DOHH2 (cell line): ENCODE results near the gene PREX1.

Experiments used
- H3F3A ChIP-seq: fragments of 200-600 bp; sonication (generic), shearing (Covaris generic); 2 replicates; pipeline ENCODE4 v1.6.0; 2016; ENCODE audit warnings: antibody characterized with exemption, mild to moderate bottlenecking; ENCODE audit not compliant: control insufficient read depth, insufficient read depth
- H3K27ac ChIP-seq: fragments of 200-600 bp; sonication (generic); 2 replicates; pipeline ENCODE4 v1.5.1; 2014; ENCODE audit warnings: low read depth, mild to moderate bottlenecking, low read length, moderate library complexity
- H3K27me3 ChIP-seq: fragments of 200-600 bp; sonication (generic); 2 replicates; pipeline ENCODE4 v1.6.1; 2014; ENCODE audit warnings: mild to moderate bottlenecking, low read length, mixed read lengths; ENCODE audit not compliant: control insufficient read depth
- H3K36me3 ChIP-seq: fragments of 200-600 bp; sonication (generic); 2 replicates; pipeline ENCODE4 v1.6.1; 2014; ENCODE audit warnings: mild to moderate bottlenecking, low read length, moderate library complexity, mixed read lengths; ENCODE audit not compliant: control insufficient read depth
- H3K4me1 ChIP-seq: fragments of 200-600 bp; sonication (generic); 2 replicates; pipeline ENCODE4 v1.6.1; 2014; ENCODE audit warnings: mild to moderate bottlenecking, low read length, mixed read lengths; ENCODE audit not compliant: control insufficient read depth
- H3K4me2 ChIP-seq: fragments of 200-600 bp; sonication (generic); 2 replicates; pipeline ENCODE4 v1.6.0; 2014; ENCODE audit warnings: mild to moderate bottlenecking, low read length, moderate library complexity
- H3K4me3 ChIP-seq: fragments of 200-600 bp; sonication (generic); 2 replicates; pipeline ENCODE4 v1.5.1; 2014; ENCODE audit warnings: mild to moderate bottlenecking, low read length, mixed read lengths
- H3K79me2 ChIP-seq: fragments of 200-600 bp; sonication (generic); 2 replicates; pipeline ENCODE4 v1.6.1; 2014; ENCODE audit warnings: mild to moderate bottlenecking, low read length, mixed read lengths; ENCODE audit not compliant: control insufficient read depth
- H3K9me2 ChIP-seq: fragments of 200-600 bp; sonication (generic); replicated peaks from 2 replicates; pipeline ENCODE4 v1.6.1; 2014; ENCODE audit warnings: mild to moderate bottlenecking, low read length, mixed read lengths; ENCODE audit not compliant: control insufficient read depth
- H3K9me3 ChIP-seq: fragments of 200-600 bp; sonication (generic); 2 replicates; pipeline ENCODE4 v1.6.1; 2014; ENCODE audit warnings: antibody characterized with exemption, low read length, mixed read lengths; ENCODE audit not compliant: control insufficient read depth, insufficient read depth
- H4K20me1 ChIP-seq: fragments of 200-600 bp; sonication (generic); 2 replicates; pipeline ENCODE4 v1.6.0; 2014; ENCODE audit warnings: low read depth, mild to moderate bottlenecking, antibody characterized with exemption, low read length, moderate library complexity; ENCODE audit not compliant: control insufficient read depth, insufficient read depth
- CTCF ChIP-seq: fragments of 200-600 bp; sonication (generic); IDR thresholded peaks from one replicate; pipeline ENCODE4 v1.5.1; 2014; ENCODE audit warnings: antibody characterized with exemption, mild to moderate bottlenecking, low read depth, low read length; ENCODE audit not compliant: poor library complexity, severe bottlenecking
- EZH2phosphoT487 ChIP-seq: fragments of 200-600 bp; sonication (generic); IDR thresholded peaks from 2 replicates; pipeline ENCODE4 v1.6.1; 2017; ENCODE audit warnings: borderline replicate concordance, mild to moderate bottlenecking, antibody characterized with exemption, low read length, moderate library complexity, mixed read lengths

Gene PREX1

GRCh38 chr20:48661575-48662455 is 166.0 kb downstream of the PREX1 start:
- Histone ChIP-seq H3F3A (no peaks in the 10 kb centered on the region), H3K9me3 (no peaks in the 10 kb centered on the region), H3K4me1 (0 out of 2 replicates have a peak, but pooled peaks cover 2% of the 10 kb centered on the region), H3K27me3 (no peaks in the 10 kb centered on the region), H4K20me1 (no peaks in the 10 kb centered on the region), H3K4me2 (no peak overlapping the region), H3K79me2 (no peaks in the 10 kb centered on the region), H3K27ac (no peak overlapping the region), H3K4me3 (no peak overlapping the region), H3K36me3 (no peaks in the 10 kb centered on the region), H3K9me2 (no peaks in the 10 kb centered on the region)
- TF ChIP-seq EZH2phosphoT487 (no peak), CTCF (no peak)

- Histone ChIP-seq H4K20me1 (no peaks in the 10 kb centered on the region), H3K36me3 (no peaks in the 10 kb centered on the region)
These were observed 167.0 kb downstream of the PREX1 start for GRCh38 chr20:48660788-48661187.

GRCh38 chr20:48659858-48660257 is 167.9 kb downstream of the PREX1 start:
- Histone ChIP-seq H4K20me1 (no peaks in the 10 kb centered on the region), H3K27ac (no peak overlapping the region), H3K4me2 (no peak overlapping the region), H3K36me3 (no peaks in the 10 kb centered on the region), H3K4me3 (no peak overlapping the region), H3F3A (no peaks in the 10 kb centered on the region), H3K9me2 (no peaks in the 10 kb centered on the region), H3K27me3 (no peaks in the 10 kb centered on the region), H3K4me1 (0 out of 2 replicates have a peak, but pooled peaks cover 2% of the 10 kb centered on the region), H3K79me2 (no peaks in the 10 kb centered on the region), H3K9me3 (no peaks in the 10 kb centered on the region)
- TF ChIP-seq EZH2phosphoT487 (no peak), CTCF (no peak)

More at GRCh38 chr20:48660788-48661187, 167.0 kb downstream of the PREX1 start:
- Histone ChIP-seq H3K4me1 (0 out of 2 replicates have a peak, but pooled peaks cover 2% of the 10 kb centered on the region), H3K9me3 (no peaks in the 10 kb centered on the region), H3K79me2 (no peaks in the 10 kb centered on the region), H3K4me2 (no peak overlapping the region), H3K27ac (no peak overlapping the region), H3K4me3 (no peak overlapping the region), H3K27me3 (no peaks in the 10 kb centered on the region), H3K9me2 (no peaks in the 10 kb centered on the region), H3F3A (no peaks in the 10 kb centered on the region)
- TF ChIP-seq CTCF = no peak
- TF ChIP-seq EZH2phosphoT487 = no peak
